Amniotic epithelial cell (primary cell): ENCODE data around the gene CDA.

Experiments used
- DNase-seq: peaks from one replicate; pipeline ENCODE4 v3.0.0-alpha.2; 2010; ENCODE audit warnings: low read depth

The CDA gene

GRCh38 chr1:20588634-20589225, at the start of gene CDA:
TSS of gene CDA (plus strand) at chr1:20589097. CDS start at chr1:20589130, 33 bp downstream.
- DNase-seq = no peak

GRCh38 chr1:20540281-20540680, 48.6 kb upstream of the CDA start:
- no peak for DNase-seq

GRCh38 chr1:20546637-20547036, 42.3 kb upstream of the CDA start:
- DNase-seq = no peak

GRCh38 chr1:20551161-20551560, 37.7 kb upstream of the CDA start:
- no peak for DNase-seq

GRCh38 chr1:20551945-20552727, 36.8 kb upstream of the CDA start, which contains the start of gene FAM43B:
TSS of gene FAM43B (plus strand) at chr1:20552573. CDS start at chr1:20552974, 401 bp downstream.
- no peak for DNase-seq

GRCh38 chr1:20552728-20553445, 36.0 kb upstream of the CDA start:
- DNase-seq = no peak

GRCh38 chr1:20555025-20555757, 33.7 kb upstream of the CDA start:
- DNase-seq = no peak

GRCh38 chr1:20555758-20556120, 33.2 kb upstream of the CDA start:
- no peak for DNase-seq

- no peak for DNase-seq
These were observed 30.7 kb upstream of the CDA start for GRCh38 chr1:20558191-20558590.

- no peak for DNase-seq
These were observed 27.9 kb upstream of the CDA start for GRCh38 chr1:20560966-20561365.

GRCh38 chr1:20565234-20565633, 23.7 kb upstream of the CDA start:
- no peak for DNase-seq

- DNase-seq = no peak
These were observed 19.3 kb upstream of the CDA start for GRCh38 chr1:20569523-20570098.

GRCh38 chr1:20571427-20571826, 17.5 kb upstream of the CDA start:
- DNase-seq = no peak

- no peak for DNase-seq
These were observed 14.9 kb upstream of the CDA start for GRCh38 chr1:20573987-20574386.

- DNase-seq = peak; percentile 69
These were observed 14.0 kb upstream of the CDA start for GRCh38 chr1:20574686-20575540.

- DNase-seq = no peak
These were observed 13.2 kb upstream of the CDA start for GRCh38 chr1:20575541-20576336.

- peak; percentile 39 for DNase-seq
These were observed 10.8 kb upstream of the CDA start for GRCh38 chr1:20578062-20578461.

GRCh38 chr1:20578721-20579395, 10.0 kb upstream of the CDA start:
- peak; percentile 49 for DNase-seq

GRCh38 chr1:20584890-20585289, 4.0 kb upstream of the CDA start:
- DNase-seq = peak; percentile 49
